SH-SY5Y (cell line): ENCODE measurements around the gene CELA2B.

ENCODE experiments used
- GATA2 ChIP-seq: IDR thresholded peaks from 2 replicates; pipeline ENCODE4 v1.6.1; 2011; ENCODE audit warnings: mild to moderate bottlenecking, low read depth, low read length
- GATA3 ChIP-seq: IDR thresholded peaks from 2 replicates; pipeline ENCODE4 v1.6.1; 2011; ENCODE audit warnings: low read depth, mild to moderate bottlenecking, low read length, moderate library complexity

DNA sequence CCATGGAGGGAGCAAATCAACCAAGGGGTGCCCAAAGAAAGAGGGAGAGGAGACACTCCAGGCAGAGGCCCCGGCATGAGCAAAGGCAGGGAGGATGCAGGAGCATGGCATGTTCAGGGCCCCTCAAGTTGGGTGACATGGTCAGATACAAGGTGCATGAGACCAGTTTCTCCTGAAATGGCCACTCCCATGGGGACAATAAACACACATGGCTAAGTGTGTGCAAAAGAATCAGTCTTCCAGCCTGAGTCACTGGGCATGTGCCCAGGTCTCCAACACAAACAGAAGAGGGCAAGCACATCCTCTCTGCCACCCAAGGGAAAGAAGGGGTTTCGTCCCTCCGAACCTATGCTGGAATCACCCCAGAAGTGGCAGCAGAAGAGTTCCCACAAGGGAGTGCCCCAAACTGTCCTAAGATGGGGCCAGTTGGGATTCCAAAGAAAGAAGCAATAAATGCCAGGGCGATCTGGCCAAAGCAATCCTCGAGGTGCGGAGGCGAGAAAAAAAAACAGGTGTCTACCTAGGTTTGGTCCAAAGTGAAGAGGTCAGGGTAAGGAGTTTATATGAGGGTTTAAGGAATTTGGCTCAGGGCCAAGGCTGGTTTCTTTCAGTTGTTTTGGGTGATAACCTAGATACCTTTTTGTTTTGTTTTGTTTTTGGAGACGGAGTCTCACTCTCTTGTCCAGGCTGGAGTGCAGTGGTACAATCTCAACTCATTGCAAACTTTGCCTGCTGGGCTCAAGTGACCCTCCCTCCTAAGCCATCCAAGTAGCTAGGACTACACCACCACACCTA is 34.9 kb downstream of the CELA2B start:
- no peak for TF ChIP-seq GATA2
- no peak for TF ChIP-seq GATA3
